Adrenal gland (tissue), 12 donors: ENCODE results near the gene OXNAD1. TPM values are rescaled to one million over a fixed set of nuclear protein-coding genes. Genes with fewer than 3 reads are reported as not detected.
A peak's percentile ranks its signal among the peaks of the same experiment; 100 is the strongest.

Experiments used
- DNase-seq, 7 donors: peaks; one replicate each; pipeline ENCODE4 v3.0.0-alpha.2; 2019 to 2020
- H3K27ac ChIP-seq, 5 donors: fragments of 200-600 bp; sonication (generic) in 4 of 5; 1 replicate in 3 of 5; 2 replicates in 2 of 5; pipeline versions ENCODE4 v1.5.1 to v1.8.0; 2016 to 2020; ENCODE audit warnings: mild to moderate bottlenecking in 1 of 5
- H3K27me3 ChIP-seq: fragments of 200-600 bp; 2 replicates; pipeline ENCODE4 v1.8.0; 2021
- H3K36me3 ChIP-seq, 2 donors: fragments of 200-600 bp; replicated peaks in 1 of 2; 1 replicate in 1 of 2; 2 replicates in 1 of 2; pipeline versions ENCODE4 v1.5.1 to v1.8.0; 2018 to 2022
- H3K4me1 ChIP-seq, 2 donors: fragments of 200-600 bp; replicated peaks in 1 of 2; 1 replicate in 1 of 2; 2 replicates in 1 of 2; pipeline versions ENCODE4 v1.5.1 to v1.8.0; 2018 to 2021
- H3K4me3 ChIP-seq, 4 donors: fragments of 200-600 bp; sonication (generic) in 3 of 4; one replicate each; pipeline ENCODE4 v1.5.1; 2016 to 2018
- H3K9me3 ChIP-seq, 3 donors: fragments of 200-600 bp; sonication (generic) in 1 of 3; replicated peaks in 1 of 3; 1 replicate in 2 of 3; 2 replicates in 1 of 3; pipeline versions ENCODE4 v1.5.1 to v1.8.0; 2016 to 2021
- CTCF ChIP-seq, 6 experiments: fragments of 450-650 bp in 4 of 6; fragments of 200-600 bp in 2 of 6; sonication (generic) in 1 of 6; IDR thresholded peaks; 1 replicate in 5 of 6; 2 replicates in 1 of 6; pipeline versions ENCODE4 v1.5.1 to v1.8.0; 2016 to 2021; ENCODE audit warnings: antibody characterized with exemption in 6 of 6, mild to moderate bottlenecking in 2 of 6, moderate library complexity in 1 of 6
- POLR2A ChIP-seq, 2 donors: fragments of 450-650 bp; IDR thresholded peaks; one replicate each; pipeline ENCODE4 v1.6.1; 2017; ENCODE audit warnings: antibody characterized with exemption in 2 of 2, mild to moderate bottlenecking in 2 of 2, moderate library complexity in 1 of 2
- WGBS, 4 donors: extraction: QIAGEN DNeasy Blood & Tissue Kit in 2 of 4; methylation state at CpG; one replicate each; pipeline versions ENCODE4 v1.1.5 to v1.1.7; 2013 to 2017; 5-methylcytosine and 5-hydroxymethylcytosine counted together
- intact Hi-C, 2 donors: fragments of 100-400 bp; cut with DNase I; formaldehyde crosslinking; loops; one replicate each; pipeline versions ENCODE4 v1.14.1 to v1.15.0; 2022 to 2023
- polyA plus RNA-seq, 3 donors: library from polyadenylated mRNA; stranded (reverse); fragments of 200-250 nt in 2 of 3; fragments of 350-450 nt in 1 of 3; fragmentation: Illumina TruSeq in 1 of 3; extraction: RNeasy Lipid Tissue Mini Kit (QIAGEN cat#74804) in 1 of 3; gene quantifications; one replicate each; pipeline ENCODE4 v1.2.3, GENCODE V29; 2013 to 2014
- total RNA-seq, 9 donors: library from RNA; depleted of rRNA in 4 of 9; stranded (reverse); fragments of >200 nt in 4 of 9; fragments of 120-200 nt in 1 of 9; fragmentation: NEBNext Ultra II Directional in 1 of 9; extraction: Animal tissue kit (Norgen Biotek cat#: 25700) in 1 of 9; gene quantifications; one replicate each; pipeline versions ENCODE4 v1.1.0 to v1.2.4, GENCODE V29; 2013 to 2023
- donor health status: healthy with polysubstance abuse.
- donor health status: Bipolar disorder and iron deficiency.
- donor health status: DM: yes; HTN: yes; CAD: no.
- donor health status: DM: no; HTN: no; CAD: no.
- donor health status: DM: no; HTN: no; CAD: no.
- donor health status: DM: yes; HTN: yes; CAD: no.

OXNAD1 gene
- total and polyA plus RNA-seq, 12 donors: 3.6 to 22.2 (median 11.2) TPM

DNA sequence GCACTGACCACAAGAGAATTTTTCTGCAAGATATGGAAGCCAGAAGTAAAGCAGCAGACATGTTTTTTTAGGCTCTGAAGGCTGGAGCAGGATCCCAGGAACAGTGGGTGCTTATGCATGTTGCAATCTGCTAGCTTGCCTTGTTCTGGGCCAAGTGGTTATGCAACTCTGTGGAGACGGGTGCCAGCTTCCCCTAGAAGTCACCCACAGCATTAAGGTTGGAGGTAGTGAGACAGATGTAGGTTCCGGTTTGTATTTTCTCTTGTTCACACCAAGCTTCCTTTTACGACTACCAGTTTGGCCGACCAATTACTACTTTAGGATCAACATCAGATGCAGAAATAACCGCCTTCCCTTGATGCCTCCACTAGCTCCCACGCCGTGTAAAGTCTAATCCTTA is 11.4 kb upstream of the OXNAD1 start:
- H3K9me3 ChIP-seq: no peaks in the 10 kb centered on the region
- no peak overlapping the region for H3K4me3 ChIP-seq
- no peaks in the 10 kb centered on the region for H3K36me3 ChIP-seq
- TF ChIP-seq POLR2A (IDR thresholded peaks at IDR 0.05) (no peak), CTCF (IDR thresholded peaks at IDR 0.05) (no peak)
- intact Hi-C loops: no loop called here
- H3K27me3 ChIP-seq: no peaks in the 10 kb centered on the region
- H3K27ac ChIP-seq: peak overlapping the region in 1 of 5 donors; percentile 41
- peak in 5 of 7 donors; percentile 52 to 79 (median 66) for DNase-seq
- 68 to 76% (median 72%) methylated on average over 7 of the region's 7 CpGs for WGBS, 4 donors
- no peaks in the 10 kb centered on the region for H3K4me1 ChIP-seq

DNA sequence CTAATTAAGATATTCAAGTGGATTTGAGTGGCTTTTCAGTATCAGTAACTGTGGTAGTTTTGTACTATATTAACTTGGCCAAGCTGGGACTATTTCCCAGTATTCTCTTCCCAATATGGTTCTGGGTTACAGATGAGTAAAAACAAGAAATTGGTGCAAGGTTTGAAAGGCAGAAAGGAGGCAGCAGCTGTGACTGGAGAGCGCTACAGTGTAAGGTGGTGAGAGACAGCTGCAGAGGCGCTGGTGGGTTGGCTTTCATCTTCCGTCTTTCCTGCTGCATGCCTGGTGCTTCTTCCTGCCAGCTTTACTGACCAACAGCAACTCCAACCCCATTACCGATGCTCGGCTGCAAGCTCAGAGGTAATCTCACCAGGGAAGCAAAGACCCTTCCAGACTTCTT is 10.1 kb upstream of the OXNAD1 start:
- Histone ChIP-seq H3K27ac (no peak overlapping the region), H3K4me3 (no peak overlapping the region), H3K36me3 (peaks cover 0 to 4% of the 10 kb centered on the region in 2 donors), H3K9me3 (no peaks in the 10 kb centered on the region), H3K27me3 (no peaks in the 10 kb centered on the region), H3K4me1 (no peaks in the 10 kb centered on the region)
- TF ChIP-seq POLR2A (IDR thresholded peaks at IDR 0.05): no peak
- no peak for TF ChIP-seq CTCF (IDR thresholded peaks at IDR 0.05)
- DNase-seq: no peak
- intact Hi-C loops: no loop called here
- 72 to 86% (median 79%) methylated on average over 5 of the region's 5 CpGs for WGBS, 4 donors

GRCh38 chr3:16255326-16255725 is 9.7 kb upstream of the OXNAD1 start:
- Histone ChIP-seq H3K27me3 (no peaks in the 10 kb centered on the region), H3K9me3 (no peaks in the 10 kb centered on the region), H3K4me3 (no peak overlapping the region), H3K27ac (no peak overlapping the region), H3K36me3 (peaks cover 0 to 8% of the 10 kb centered on the region in 2 donors), H3K4me1 (no peaks in the 10 kb centered on the region)
- TF ChIP-seq CTCF (IDR thresholded peaks at IDR 0.05) (no peak), POLR2A (IDR thresholded peaks at IDR 0.05) (no peak)
- 74 to 82% (median 80%) methylated on average over 3 of the region's 3 CpGs for WGBS, 4 donors
- DNase-seq: no peak
- intact Hi-C loops: no loop called here

- Histone ChIP-seq H3K4me1 (no peaks in the 10 kb centered on the region), H3K36me3 (peaks cover 0 to 12% of the 10 kb centered on the region in 2 donors), H3K9me3 (no peaks in the 10 kb centered on the region), H3K27me3 (no peaks in the 10 kb centered on the region), H3K27ac (no peak overlapping the region), H3K4me3 (no peak overlapping the region)
- intact Hi-C loops: no loop called here
- DNase-seq: no peak
- WGBS, 4 donors: 89 to 93% (median 90%) methylated on average over 2 to 5 of the region's 5 CpGs
- TF ChIP-seq CTCF (IDR thresholded peaks at IDR 0.05): no peak
- no peak for TF ChIP-seq POLR2A (IDR thresholded peaks at IDR 0.05)
Observed at GRCh38 chr3:16255726-16256125, 9.3 kb upstream of the OXNAD1 start.
